HG03025 (cell line): ENCODE results near the gene PAFAH1B2.

Source experiments
- ATAC-seq: cut with Tn5 transposase; IDR thresholded peaks from one replicate; pipeline ENCODE4 v1.9.1; 2021; ENCODE audit warnings: mild to moderate bottlenecking, moderate library complexity; ENCODE audit not compliant: unreplicated experiment, low FRiP score

The PAFAH1B2 gene

DNA sequence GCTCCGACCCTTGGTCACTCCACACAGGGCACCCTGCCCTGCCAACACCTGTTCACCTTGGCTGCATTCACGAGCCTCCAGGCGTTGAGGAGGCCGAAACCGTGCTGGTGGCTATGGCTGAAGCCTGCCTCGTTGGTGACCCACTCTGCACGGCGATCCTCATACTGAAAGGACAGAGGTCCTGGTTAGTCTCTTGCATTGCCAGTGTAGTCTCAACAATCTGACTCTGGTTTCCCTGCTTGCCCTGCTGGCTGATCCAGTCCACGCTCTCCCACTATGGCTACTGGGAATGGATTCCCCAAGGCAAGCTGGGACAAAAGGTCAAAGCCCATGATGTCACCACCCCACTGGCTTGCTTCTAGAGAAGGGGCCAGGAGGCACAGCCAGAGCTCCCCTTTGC is 74.9 kb downstream of the PAFAH1B2 start:
- no peak for ATAC-seq

DNA sequence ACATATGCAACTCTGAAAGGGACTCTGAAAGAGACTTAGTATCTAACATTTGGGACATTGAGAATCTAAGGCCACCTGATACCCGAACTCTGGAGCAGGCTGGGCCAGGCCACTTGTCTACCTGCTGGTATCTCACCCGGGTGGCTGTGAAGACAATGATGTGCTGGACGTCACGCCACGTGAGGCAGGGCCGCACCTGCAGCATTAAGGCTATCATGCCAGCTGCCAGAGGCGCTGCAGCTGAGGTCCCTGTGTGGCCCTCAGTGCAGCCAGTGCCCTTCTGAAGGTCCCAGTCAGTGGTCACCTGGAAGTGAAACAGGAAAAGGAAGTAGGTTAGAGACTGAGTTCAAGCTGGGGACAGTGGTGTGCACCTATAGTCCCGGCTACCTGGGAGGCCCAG is 75.4 kb downstream of the PAFAH1B2 start:
- no peak for ATAC-seq

DNA sequence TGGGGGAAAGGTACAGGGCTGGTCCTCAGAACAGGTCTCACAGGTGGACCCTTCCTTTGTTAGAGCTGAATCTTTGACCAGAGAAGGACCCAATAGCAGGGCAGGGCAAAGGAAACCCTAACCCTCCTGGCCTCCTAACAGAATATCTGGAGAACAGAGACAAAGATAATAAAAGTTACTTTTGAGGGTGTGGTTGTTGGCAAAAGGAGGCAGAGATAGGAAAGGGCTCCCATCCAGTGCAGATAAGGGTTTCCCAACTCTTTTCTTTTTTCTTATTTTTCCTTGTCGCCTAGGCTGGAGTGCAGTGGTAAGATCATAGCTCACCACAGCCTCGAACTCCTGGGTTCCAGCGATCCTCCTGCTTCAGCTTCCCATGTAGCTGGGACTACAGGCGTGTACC is 75.9 kb downstream of the PAFAH1B2 start:
- no peak for ATAC-seq

DNA sequence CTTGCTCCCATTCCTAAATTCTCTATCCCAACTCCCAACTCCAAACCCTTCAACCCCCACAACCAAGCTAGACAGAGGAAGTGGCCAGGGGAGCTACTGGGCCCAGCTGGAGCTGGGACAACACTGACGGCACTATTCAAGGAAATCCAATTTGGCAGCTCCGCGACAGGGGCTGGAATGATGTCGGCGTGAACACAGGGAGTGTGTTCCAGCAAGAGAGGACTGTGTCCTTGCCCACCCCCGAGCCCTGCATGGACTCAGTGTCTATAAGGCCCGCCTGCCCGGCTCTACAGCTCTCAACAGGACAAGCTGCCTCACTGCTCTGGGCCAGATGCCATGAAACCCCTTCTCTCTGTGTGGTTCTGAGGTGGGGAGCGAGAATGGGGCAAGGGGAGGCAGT is 76.5 kb downstream of the PAFAH1B2 start:
- ATAC-seq: no peak

DNA sequence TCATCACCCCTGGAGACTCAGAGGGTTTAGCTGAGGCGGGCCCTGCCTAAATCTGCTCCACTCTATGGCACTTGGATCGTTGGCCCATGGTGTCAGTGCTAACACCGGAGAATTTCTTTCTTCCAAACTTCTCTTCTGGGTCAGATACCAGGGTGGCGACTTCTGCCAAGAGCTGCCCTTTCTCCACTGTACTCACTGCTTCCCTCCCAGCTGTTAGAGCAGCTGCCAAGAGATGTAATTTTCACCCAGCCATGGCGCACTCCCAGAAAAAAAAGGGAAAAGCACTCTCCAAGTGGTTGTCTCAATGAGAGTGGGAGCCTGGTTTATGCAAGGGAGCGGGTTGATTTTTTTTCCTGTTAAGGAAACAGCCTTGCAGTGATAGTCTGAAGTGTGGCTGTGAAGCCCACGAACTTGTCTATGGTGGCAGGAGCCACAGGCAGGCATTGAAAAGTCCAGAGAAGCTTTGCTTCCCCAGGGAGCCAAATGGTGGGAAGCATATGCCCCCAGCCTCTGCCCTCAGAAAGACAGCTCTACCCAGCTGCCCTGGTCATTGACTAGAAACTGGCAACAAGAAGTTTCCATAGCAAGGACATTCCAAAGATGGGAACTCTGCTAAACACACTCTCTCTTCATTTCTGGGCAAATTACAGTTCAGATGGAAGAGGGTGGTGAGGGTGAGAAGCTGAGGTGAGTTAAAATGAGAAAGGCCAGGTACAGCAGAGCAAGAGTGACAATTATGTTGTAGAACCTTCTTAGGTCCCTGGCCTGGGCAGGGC is 77.1 kb downstream of the PAFAH1B2 start:
- no peak for ATAC-seq

DNA sequence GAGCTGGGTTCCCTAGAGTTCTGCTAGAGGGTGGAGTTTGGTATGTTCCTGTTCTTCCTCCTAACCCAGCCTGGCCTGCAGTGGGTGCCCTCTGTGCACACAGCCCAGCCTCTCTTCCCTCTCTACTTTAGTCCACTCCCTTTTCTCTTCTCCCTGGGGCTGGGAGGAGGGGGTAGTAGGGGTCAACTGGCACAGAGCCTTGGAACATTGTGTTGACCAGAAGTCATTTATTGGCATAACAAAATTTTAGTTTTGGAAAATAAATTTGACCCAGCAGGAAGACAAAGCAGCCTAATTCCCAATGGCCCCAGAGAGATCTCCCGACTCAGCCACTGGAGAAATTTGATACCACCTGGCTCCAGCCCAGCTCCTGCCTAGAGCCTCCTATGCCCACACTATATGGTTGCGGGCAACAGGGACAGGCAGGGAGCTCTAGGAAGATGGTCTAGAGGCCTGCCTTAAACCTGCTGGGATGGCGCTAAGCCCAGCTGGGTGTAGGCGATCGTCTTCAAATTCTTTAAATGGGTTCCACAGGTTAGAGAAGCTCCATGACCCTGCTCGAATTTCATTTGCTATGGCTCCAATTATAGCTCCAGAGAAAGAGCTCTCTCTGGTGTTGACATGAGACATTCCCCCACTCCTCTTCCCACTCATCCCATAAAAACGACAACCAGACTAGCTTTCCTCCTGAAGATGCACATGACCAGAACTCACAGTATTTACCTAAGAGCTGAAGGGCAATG is 77.9 kb downstream of the PAFAH1B2 start:
- no peak for ATAC-seq

DNA sequence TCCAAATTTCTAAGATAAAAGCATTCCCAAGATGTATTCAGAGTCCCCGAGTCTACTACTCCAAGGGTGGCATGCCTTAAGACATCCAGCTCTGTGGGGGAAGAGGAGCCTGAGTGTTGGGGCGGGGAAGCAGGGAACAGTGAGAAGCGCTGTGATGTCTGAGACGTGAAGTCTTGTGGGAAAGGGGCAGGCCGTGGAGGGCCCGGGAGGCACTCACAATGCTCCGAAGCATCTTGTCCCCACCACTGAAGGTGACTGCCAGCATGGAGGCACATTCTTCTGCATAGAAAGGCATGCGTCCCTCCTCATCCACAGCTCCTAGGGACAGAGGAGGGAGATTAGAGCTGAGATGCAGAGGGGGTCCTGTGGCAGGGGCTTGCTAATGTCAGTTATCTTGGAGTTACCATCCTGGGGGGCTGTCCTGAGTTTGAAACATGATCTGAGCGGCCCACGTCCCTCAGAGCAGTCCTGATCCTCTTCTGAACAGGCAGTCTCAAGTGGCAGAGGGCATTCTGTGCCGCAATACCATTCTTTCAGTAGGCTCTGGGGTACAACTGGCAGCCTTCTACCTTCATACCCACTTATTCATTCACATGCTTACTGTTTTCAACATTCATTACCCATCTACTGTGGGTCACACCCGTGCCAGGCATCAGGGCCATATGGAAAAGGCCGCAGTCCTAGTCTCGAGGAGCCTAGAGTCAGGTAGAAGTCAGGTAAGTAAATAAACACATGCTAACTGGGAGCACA is 79.1 kb downstream of the PAFAH1B2 start:
- no peak for ATAC-seq

DNA sequence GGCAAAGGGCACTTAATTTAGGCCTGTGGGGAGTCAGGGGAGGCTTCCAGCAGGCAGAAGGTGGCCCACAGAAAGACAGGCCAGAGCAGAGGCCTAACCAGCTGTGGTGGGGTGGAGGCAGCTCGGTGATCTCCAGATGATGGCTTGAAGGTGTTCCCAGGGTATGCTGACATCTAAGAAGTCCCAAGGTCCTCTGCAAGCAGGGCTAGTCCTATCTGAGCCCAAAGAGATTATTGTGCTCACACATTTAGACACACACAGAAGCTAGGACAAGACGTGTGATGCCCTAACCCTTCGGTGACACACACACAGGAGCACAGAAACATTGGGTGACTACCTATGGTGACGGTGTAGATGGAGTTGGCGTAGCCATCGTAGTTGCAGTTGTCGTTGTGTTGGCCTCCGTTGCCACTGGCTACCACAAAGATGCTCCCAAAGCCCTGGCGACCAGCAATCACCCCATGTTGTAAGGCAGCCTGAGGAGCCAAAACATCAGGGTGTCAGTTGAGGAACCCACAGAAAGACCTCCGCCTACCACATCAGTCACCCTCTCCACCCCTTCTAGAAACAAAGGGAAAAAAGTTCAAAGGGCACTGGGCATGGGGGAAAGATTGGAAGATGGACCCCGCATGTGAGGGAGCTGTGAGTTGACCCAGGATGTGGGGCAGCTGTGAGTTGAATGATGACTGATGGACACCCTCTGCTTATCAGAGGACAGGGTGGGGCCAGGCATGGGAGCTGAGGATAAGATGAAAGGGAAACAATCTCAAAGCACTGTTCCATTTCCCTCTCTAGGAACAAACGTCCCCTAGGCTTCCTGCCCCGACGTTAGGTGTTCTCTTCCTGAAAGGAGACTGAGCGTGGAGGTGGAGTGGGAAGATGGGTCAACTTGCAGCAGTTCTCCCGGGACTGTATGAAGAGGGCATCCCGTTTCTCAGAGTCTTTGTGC is 79.9 kb downstream of the PAFAH1B2 start:
- ATAC-seq: no peak

DNA sequence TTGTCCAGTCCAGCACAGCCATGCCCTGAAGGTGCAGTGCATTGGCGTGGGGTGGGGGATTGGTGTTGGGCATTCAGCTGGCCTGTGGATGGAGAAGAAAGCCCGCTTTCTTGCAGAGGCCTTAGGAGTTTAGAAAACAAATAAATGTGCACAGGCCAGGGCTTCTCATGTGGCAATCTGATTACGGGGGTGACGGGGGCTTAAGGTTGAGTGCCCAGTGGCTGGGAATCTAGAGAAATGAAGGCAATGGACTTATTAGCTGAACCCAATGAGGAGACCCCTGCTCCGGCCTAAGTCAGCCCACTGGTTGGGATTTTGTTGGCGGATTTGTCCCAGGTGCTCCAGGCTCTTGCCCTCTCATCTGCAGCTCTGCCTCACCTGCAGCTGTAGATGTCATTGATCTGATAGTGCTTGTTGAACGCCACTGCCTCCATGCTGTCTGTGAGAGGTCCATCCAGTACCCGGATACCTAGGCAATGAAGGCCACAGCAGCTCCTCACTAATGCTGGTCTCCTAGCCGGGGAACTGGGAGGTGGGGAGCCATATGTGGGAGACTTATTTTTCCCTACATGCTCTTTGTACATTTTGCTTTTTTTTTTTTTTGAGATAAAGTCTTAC is 81.6 kb downstream of the PAFAH1B2 start:
- no peak for ATAC-seq
